HG02588 (cell line): ENCODE data around the gene TBATA.

Experiments used
- ATAC-seq: cut with Tn5 transposase; IDR thresholded peaks from one replicate; pipeline ENCODE4 v1.9.1; 2021; ENCODE audit warnings: mild to moderate bottlenecking, moderate library complexity; ENCODE audit not compliant: unreplicated experiment

The TBATA gene

DNA sequence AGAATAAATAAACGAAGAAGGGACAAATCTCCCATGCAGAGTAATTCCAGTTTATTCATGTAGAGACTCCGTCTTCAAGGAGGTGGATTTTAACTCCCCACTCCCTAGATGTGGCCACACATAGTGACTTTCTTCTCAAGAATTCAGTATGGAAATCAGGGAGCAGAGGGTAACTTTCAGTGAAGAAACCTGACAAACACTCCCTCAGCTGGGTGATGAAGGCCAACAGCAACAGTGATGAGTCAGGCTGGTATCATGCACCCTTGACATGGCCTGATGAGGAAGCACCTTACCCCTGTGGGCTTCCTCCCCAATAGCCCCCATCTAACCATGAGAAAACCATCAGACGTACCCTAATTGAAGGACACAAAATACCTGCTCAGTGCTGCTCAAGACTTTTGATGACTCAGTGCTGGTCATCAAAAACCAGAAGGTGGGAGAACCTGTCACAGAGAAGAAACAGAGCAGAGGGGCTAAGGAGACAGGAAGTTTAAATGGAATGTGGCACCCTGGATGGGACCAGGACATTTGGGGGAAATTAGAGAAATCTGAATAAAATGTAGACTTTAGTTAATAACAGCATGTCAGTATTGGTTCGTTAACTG is 62.3 kb downstream of the TBATA start:
- ATAC-seq, result no peak
